ENCODE measurements around the gene ZNF197. TPM values are rescaled to one million over a fixed set of nuclear protein-coding genes. Genes with fewer than 3 reads are reported as not detected.
A peak's percentile ranks its signal among the peaks of the same experiment; 100 is the strongest.
"Not testable (repeated sequence)": the region's sequence is repeated elsewhere in the genome, so short reads cannot be mapped to it uniquely, and the experiment has no call there.

The ZNF197 gene
- total RNA-seq, 1 donor from 2014 or later: 5.4 TPM

DNA sequence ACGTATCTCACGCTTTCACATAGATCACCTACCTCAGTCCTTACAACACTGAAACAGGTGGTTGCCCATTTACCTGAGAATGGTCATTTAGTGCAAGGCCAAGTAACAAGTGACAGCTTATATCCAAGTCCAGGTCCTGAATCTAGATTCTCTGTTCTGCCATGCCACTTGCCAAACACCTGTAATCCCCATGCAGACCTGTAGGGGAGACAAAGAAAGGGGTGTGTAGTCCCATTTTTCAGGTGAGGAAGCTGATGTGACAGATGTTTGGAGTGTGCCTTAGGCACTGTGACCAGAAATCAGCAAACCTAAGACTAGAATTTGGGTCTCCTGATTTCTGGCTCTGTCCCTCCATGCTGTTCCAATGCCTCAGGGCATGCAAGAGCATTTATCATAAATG, 36.4 kb downstream of the ZNF197 start:
- no peak for DNase-seq (ENCODE audit: low read depth in 2 of 2)

GRCh38 chr3:44665173-44665572, 40.3 kb downstream of the ZNF197 start:
- DNase-seq (ENCODE audit: low read depth in 2 of 2): no peak

DNA sequence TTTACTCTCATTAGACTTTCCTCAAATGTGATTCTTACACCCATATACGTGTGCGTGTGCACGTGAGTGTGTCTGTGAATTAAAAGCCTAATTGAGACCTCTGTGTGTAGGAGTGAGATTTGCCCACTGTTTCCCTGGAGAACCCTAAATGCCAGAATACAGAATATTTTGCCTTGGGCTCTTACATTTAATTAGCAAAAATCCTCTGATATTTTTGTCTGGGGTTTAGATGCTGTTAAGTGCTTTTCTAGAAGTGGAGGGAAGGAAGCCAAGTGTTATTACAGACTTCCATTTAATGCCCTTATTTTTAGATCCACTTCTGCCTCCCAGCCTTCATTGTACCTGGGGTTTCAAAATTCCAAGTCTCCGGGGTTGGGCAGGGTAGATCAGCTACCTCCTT, 41.5 kb downstream of the ZNF197 start:
- DNase-seq (ENCODE audit: low read depth in 2 of 2): no peak

GRCh38 chr3:44669760-44670159, 44.9 kb downstream of the ZNF197 start:
- DNase-seq (ENCODE audit: low read depth in 2 of 2): no peak

DNA sequence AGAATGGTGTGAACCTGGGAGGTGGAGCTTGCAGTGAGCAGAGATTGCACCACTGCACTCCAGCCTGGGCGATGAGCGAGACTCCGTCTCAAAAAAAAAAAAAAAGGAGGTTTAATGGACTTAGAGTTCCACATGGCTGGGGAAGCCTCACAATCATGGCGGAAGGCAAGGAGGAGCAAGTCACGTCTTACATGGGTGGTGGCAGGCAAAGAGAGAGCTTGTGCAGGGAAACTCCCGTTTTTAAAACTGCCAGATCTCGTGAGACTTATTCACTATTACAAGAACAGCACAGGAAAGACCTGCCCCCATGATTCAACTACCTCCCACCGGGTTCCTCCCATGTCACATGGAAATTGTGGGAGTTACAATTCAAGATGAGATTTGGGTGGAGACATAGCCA, 48.6 kb downstream of the ZNF197 start:
- not testable (repeated sequence) for DNase-seq (ENCODE audit: low read depth in 2 of 2)

- DNase-seq (ENCODE audit: low read depth in 2 of 2): no peak
Observed at GRCh38 chr3:44674211-44674610, 49.4 kb downstream of the ZNF197 start.

DNA sequence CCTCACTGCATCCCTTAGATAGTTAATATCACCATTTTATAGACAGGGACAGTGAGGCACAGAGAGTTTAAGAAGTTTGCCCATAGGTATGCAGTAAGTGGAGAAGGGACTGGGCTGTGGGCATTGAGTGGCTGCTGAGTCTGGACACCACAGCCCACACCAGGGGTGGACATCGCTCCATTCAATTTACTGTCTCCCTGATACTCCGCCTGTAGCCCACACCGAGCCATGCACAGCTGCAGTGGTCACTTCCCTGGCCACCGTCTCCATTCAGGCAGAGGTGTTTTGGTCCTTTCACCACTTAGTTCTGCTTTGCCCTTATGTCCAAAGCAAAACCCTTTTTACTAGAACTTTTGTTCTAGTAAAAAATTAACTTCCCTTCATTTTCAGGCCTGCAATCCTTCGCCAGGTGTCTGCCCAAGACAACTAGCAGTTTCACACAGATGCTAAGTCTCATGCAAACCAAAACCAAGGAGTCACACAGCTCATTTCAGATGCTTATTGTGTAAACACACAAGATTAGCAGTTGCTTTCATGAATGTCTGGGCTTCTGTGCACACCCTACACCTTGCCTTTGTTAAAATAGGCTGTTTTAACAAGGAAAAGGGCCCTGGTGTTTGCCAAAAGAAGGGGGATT, 53.8 kb downstream of the ZNF197 start:
- no peak for DNase-seq (ENCODE audit: low read depth in 2 of 2)

GRCh38 chr3:44680921-44681455, 56.2 kb downstream of the ZNF197 start:
- no peak for DNase-seq (ENCODE audit: low read depth in 2 of 2)

DNA sequence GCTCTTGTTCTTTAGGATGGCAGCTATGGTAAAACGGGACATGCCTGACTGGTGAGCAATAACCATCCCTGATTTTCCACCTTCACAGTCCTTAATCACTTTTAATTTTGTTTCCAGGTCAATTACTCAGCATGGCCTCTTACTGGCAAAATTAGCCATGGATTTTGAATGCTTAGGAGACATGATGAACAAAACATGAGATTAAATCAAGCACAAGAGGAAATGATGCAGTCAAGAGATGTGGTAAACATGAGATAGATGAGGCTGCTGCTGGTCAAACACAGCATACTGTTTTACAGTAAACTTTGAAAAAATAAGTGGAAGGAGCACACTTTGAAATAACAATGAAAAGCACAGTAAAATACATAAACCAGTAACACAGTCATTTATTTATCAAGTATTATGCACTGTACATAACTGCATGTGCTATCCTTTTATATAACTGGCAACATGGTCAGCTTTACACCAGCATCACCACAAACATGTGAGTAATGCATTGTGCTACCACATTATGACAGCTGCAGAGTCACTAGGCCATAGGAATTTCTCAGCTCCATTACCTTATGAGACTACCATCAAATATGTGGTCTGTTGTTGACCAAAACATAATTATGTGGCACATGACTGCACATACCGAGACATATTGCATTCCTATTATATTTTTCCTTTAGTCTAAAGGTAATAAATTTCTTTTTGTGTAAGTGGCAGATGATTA, 57.5 kb downstream of the ZNF197 start:
- no peak for DNase-seq (ENCODE audit: low read depth in 2 of 2)

- DNase-seq (ENCODE audit: low read depth in 2 of 2): peak; percentile 12 to 67
Observed at GRCh38 chr3:44685128-44685800, 60.4 kb downstream of the ZNF197 start.

DNA sequence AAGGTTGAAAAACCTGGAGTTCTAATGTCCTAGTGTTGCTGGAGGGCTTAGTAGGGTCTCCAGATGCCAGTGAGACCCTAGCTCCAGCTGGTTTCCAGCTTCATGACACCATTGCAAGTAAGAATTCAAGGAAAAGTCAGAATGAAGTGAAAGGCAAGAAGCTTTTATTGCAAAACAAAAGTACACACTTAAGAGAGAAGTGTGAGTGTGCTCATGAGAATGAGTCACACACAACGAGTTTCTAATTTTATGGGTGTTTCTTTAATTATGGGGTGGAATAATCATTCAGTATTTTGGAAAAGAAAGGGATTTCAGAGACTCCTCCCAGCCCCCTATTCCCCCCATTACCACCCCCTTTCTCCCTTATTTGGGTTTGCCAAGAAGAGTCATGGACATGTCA, 63.1 kb downstream of the ZNF197 start:
- no peak for DNase-seq (ENCODE audit: low read depth in 2 of 2)

Other genes starting within 250 kb of the ZNF197 start
- 5.4 and 7.0 TPM in 2 replicates for gene ZNF445, start 147.4 kb upstream of the ZNF197 start, total RNA-seq
- gene ZKSCAN7, start 69.8 kb upstream of the ZNF197 start, total RNA-seq: 1.4 and 2.0 TPM in 2 replicates
- 0.51 and 0.76 TPM in 2 replicates for gene ZNF660, start 40.1 kb upstream of the ZNF197 start, total RNA-seq
- 10.1 and 12.5 TPM in 2 replicates for gene ZNF35, start 23.7 kb downstream of the ZNF197 start, total RNA-seq
- 1.9 and 2.5 TPM in 2 replicates for gene ZNF502, start 87.6 kb downstream of the ZNF197 start, total RNA-seq
- 3.2 and 4.2 TPM in 2 replicates for gene ZNF501, start 104.6 kb downstream of the ZNF197 start, total RNA-seq
- 14.5 and 15.4 TPM in 2 replicates for gene KIAA1143, start 136.6 kb downstream of the ZNF197 start, total RNA-seq
- 2.9 and 8.3 TPM in 2 replicates for gene KIF15, start 136.8 kb downstream of the ZNF197 start, total RNA-seq
- gene TMEM42, start 236.9 kb downstream of the ZNF197 start, total RNA-seq: 8.5 and 9.6 TPM in 2 replicates
- gene TGM4, start 249.6 kb downstream of the ZNF197 start, total RNA-seq: 0.13 TPM in 2 replicates